Astrocyte (in vitro differentiated cells and primary cell): ENCODE data around the gene KCNQ1. TPM values are rescaled to one million over a fixed set of nuclear protein-coding genes. Genes with fewer than 3 reads are reported as not detected.
A peak's percentile ranks its signal among the peaks of the same experiment; 100 is the strongest.

Source experiments
- DNase-seq: peaks from one replicate; pipeline ENCODE4 v3.0.0-alpha.2; 2010; ENCODE audit warnings: low read depth
- FAIRE-seq: peaks from 2 replicates; lab custom pipeline; 2011; peaks lifted over from hg19 to GRCh38; lab: Jason Lieb, UNC
- H2AFZ ChIP-seq: 2 replicates; pipeline ENCODE4 v1.6.0; 2012; ENCODE audit warnings: low read depth, low read length, inconsistent platforms
- H3K27ac ChIP-seq: 2 replicates; pipeline ENCODE4 v1.5.1; 2011; ENCODE audit warnings: low read depth, low read length, inconsistent platforms
- H3K27me3 ChIP-seq: 2 replicates; pipeline ENCODE4 v1.6.0; 2011; ENCODE audit warnings: low read length, inconsistent platforms; ENCODE audit not compliant: insufficient read depth
- H3K36me3 ChIP-seq: 2 replicates; pipeline ENCODE4 v1.5.1; 2011; ENCODE audit warnings: low read length, inconsistent platforms; ENCODE audit not compliant: insufficient read depth
- H3K4me1 ChIP-seq: 2 replicates; pipeline ENCODE4 v1.5.1; 2011; ENCODE audit warnings: low read length, inconsistent platforms; ENCODE audit not compliant: insufficient read depth
- H3K4me2 ChIP-seq: 2 replicates; pipeline ENCODE4 v1.6.0; 2012; ENCODE audit warnings: low read length, inconsistent platforms
- H3K4me3 ChIP-seq: 2 replicates; pipeline ENCODE4 v1.5.1; 2011; ENCODE audit warnings: low read depth, mild to moderate bottlenecking, low read length, inconsistent platforms; ENCODE audit not compliant: insufficient read depth
- H3K79me2 ChIP-seq: 2 replicates; pipeline ENCODE4 v1.6.0; 2012; ENCODE audit warnings: mild to moderate bottlenecking, low read length, inconsistent platforms; ENCODE audit not compliant: insufficient read depth
- H3K9ac ChIP-seq: 2 replicates; pipeline ENCODE4 v1.6.0; 2012; ENCODE audit warnings: mild to moderate bottlenecking, low read length, inconsistent platforms
- H3K9me3 ChIP-seq: 2 replicates; pipeline ENCODE4 v1.5.1; 2012; ENCODE audit warnings: low read depth, mild to moderate bottlenecking, low read length, inconsistent platforms; ENCODE audit not compliant: insufficient read depth
- H4K20me1 ChIP-seq: 2 replicates; pipeline ENCODE4 v1.6.0; 2012; ENCODE audit warnings: low read length, inconsistent platforms; ENCODE audit not compliant: insufficient read depth
- H3K27ac Mint-ChIP-seq: one replicate; pipeline ENCODE4 v1.8.0; 2021; ENCODE audit warnings: mild to moderate bottlenecking, mixed read lengths; ENCODE audit not compliant: unreplicated experiment
- H3K27me3 Mint-ChIP-seq: one replicate; pipeline ENCODE4 v1.8.0; 2021; ENCODE audit warnings: low read depth, mixed read lengths; ENCODE audit not compliant: unreplicated experiment
- H3K36me3 Mint-ChIP-seq: one replicate; pipeline ENCODE4 v1.8.0; 2021; ENCODE audit warnings: low read depth, mixed read lengths; ENCODE audit not compliant: unreplicated experiment
- H3K4me1 Mint-ChIP-seq: one replicate; pipeline ENCODE4 v1.8.0; 2021; ENCODE audit warnings: low read depth, mixed read lengths; ENCODE audit not compliant: unreplicated experiment
- H3K4me3 Mint-ChIP-seq: one replicate; pipeline ENCODE4 v1.8.0; 2021; ENCODE audit warnings: mild to moderate bottlenecking, moderate library complexity, mixed read lengths; ENCODE audit not compliant: unreplicated experiment
- H3K9me3 Mint-ChIP-seq: one replicate; pipeline ENCODE4 v1.8.0; 2021; ENCODE audit warnings: mild to moderate bottlenecking, mixed read lengths; ENCODE audit not compliant: unreplicated experiment
- EZH2 ChIP-seq: IDR thresholded peaks from 2 replicates; pipeline ENCODE4 v1.6.1; 2012; ENCODE audit warnings: mild to moderate bottlenecking, low read length, inconsistent platforms; ENCODE audit not compliant: insufficient read depth
- total RNA-seq: library from RNA; stranded (reverse); gene quantifications from 2 replicates; pipeline ENCODE4 v1.2.1, GENCODE V29; 2021
- TF ChIP-seq, protein P1 (sequence below): IDR thresholded peaks from 2 replicates; pipeline ENCODE4 v1.5.1; 2011; ENCODE audit warnings: low read depth, mild to moderate bottlenecking, inconsistent platforms, low read length, moderate library complexity; ENCODE audit not compliant: insufficient read depth

The KCNQ1 gene
- total RNA-seq, 1 donor from 2014 or later, result not detected

DNA sequence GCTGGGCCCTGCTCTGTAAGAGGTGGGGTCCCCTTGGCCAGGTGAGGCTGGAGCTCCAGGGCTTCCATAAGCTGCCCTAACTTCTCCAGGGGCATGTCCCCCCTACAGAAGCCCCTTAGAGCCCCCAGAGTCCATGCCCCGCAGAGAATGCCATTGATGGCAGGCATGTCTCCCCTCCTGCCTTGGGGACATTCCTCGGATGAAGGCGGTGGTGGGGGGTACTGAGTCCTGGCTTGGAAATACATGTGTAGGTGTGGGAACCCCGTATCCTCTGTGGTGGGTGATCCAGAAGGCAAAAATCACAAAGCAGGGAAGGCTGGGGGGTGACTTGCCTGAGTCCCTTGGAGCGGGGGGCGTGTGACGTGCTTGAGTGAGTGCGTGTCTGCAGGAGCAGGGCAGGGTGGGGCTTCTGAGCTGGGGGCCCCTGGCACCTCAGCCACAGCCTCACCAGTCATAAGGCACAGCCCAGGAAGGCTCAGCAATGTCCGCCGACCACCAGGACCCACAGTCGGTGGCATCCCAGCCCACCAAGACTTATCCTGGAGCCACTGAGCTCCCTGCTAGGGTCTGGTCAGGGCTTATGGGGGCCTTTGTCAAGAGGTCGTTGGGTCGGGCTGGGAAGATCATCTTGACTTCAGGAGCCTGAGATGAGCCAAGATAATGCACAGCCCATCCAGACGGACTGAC is 324.7 kb downstream of the KCNQ1 start:
- Histone ChIP-seq H4K20me1 (peaks cover 5% of the 10 kb centered on the region), H3K79me2 (no peaks in the 10 kb centered on the region), H3K9ac (no peak overlapping the region), H3K27ac (peak overlapping the region; percentile 31), H3K27me3 (peaks cover 21% of the 10 kb centered on the region), H3K9me3 (no peaks in the 10 kb centered on the region), H2AFZ (no peak overlapping the region), H3K4me3 (no peak overlapping the region), H3K4me2 (peak overlapping the region; percentile 46), H3K4me1 (peaks cover 10% of the 10 kb centered on the region), H3K36me3 (no peaks in the 10 kb centered on the region)
- FAIRE-seq, result no peak
- Mint-ChIP-seq H3K27me3 (peaks cover 44% of the 10 kb centered on the region), H3K36me3 (peaks cover 2% of the 10 kb centered on the region), H3K4me1 (peaks cover 9% of the 10 kb centered on the region), H3K4me3 (no peak overlapping the region), H3K27ac (no peak overlapping the region), H3K9me3 (peaks cover 10% of the 10 kb centered on the region)
- DNase-seq, result no peak
- no peak for TF ChIP-seq EZH2
- TF ChIP-seq, protein P1, sequence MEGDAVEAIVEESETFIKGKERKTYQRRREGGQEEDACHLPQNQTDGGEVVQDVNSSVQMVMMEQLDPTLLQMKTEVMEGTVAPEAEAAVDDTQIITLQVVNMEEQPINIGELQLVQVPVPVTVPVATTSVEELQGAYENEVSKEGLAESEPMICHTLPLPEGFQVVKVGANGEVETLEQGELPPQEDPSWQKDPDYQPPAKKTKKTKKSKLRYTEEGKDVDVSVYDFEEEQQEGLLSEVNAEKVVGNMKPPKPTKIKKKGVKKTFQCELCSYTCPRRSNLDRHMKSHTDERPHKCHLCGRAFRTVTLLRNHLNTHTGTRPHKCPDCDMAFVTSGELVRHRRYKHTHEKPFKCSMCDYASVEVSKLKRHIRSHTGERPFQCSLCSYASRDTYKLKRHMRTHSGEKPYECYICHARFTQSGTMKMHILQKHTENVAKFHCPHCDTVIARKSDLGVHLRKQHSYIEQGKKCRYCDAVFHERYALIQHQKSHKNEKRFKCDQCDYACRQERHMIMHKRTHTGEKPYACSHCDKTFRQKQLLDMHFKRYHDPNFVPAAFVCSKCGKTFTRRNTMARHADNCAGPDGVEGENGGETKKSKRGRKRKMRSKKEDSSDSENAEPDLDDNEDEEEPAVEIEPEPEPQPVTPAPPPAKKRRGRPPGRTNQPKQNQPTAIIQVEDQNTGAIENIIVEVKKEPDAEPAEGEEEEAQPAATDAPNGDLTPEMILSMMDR, result no peak

DNA sequence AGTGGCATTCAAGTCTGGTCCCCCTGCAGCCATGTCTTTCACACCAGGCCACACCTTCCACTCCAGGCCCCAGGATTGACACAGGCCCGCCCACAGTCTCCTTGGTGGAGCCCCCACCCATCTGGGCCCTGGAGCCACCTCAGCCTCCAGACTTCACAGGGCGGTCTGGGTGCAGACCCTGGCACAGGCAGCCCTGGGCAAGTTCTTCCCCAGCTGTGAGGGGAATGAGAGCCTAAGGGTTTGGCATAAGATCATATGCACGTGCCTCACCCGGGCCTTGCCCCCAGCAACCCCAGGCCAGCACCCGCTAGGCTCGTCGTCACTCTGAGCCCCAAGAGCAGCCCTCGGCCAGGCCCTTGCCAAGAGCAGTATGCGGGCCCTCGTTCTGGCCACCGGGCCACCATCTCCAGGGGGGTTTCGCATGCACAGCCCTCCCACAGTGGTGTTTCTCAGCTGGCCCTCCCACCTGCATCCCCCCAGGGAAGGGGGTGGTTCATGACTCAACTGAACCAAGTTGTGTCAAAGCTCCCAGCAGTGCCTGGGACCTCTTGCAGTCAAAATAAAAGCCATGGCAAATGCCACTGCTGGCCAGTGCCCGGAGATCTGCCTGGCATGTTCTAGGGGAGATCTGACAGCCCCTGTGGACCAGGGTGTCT is 325.4 kb downstream of the KCNQ1 start:
- Mint-ChIP-seq H3K9me3 (peaks cover 10% of the 10 kb centered on the region), H3K4me3 (no peak overlapping the region), H3K36me3 (peaks cover 2% of the 10 kb centered on the region), H3K27ac (no peak overlapping the region), H3K4me1 (peaks cover 9% of the 10 kb centered on the region), H3K27me3 (peaks cover 49% of the 10 kb centered on the region)
- Histone ChIP-seq H3K4me3 (no peak overlapping the region), H3K9me3 (no peaks in the 10 kb centered on the region), H3K36me3 (no peaks in the 10 kb centered on the region), H3K9ac (no peak overlapping the region), H3K27ac (no peak overlapping the region), H3K79me2 (no peaks in the 10 kb centered on the region), H3K4me2 (no peak overlapping the region), H3K27me3 (peaks cover 21% of the 10 kb centered on the region), H4K20me1 (peaks cover 5% of the 10 kb centered on the region), H3K4me1 (peaks cover 10% of the 10 kb centered on the region), H2AFZ (no peak overlapping the region)
- no peak for FAIRE-seq
- no peak for DNase-seq
- no peak for TF ChIP-seq EZH2
- TF ChIP-seq, protein P1, result no peak
